Testis (tissue), 2 donors: ENCODE data around the gene ARHGAP40.

Experiments
- POLR2A ChIP-seq: fragments of 450-650 bp; IDR thresholded peaks from one replicate; pipeline ENCODE4 v1.6.1; 2017; ENCODE audit warnings: antibody characterized with exemption, mild to moderate bottlenecking, moderate library complexity
- TF ChIP-seq, protein P1 (sequence below), 3 experiments: fragments of 450-650 bp in 2 of 3; fragments of 200-600 bp in 1 of 3; sonication (generic) in 1 of 3; IDR thresholded peaks; one replicate each; pipeline ENCODE4 v1.5.1; 2016 to 2019; ENCODE audit warnings: antibody characterized with exemption in 3 of 3, mild to moderate bottlenecking in 2 of 3, moderate library complexity in 1 of 3

DNA sequence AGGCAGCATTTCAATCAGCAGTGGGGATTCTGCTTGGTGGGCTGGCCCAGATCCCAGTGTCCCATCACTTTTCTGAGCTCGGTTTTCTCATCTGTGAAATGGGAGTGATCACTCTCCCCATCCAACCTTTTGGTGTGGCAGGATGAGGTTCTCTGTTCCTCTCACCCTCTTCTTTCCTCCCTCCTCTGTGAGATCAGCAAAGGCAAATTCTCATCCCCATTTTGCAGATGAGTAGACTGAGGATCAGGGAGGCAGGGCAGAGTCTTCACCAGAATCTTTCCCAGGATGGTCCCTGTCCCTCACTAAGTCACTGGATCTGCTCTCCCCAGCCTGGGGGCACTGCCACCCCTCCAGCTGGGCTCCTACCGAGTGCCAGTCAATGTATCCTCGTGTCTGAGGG lies 62.1 kb downstream of the ARHGAP40 start:
- TF ChIP-seq POLR2A, result no peak
- TF ChIP-seq, protein P1, sequence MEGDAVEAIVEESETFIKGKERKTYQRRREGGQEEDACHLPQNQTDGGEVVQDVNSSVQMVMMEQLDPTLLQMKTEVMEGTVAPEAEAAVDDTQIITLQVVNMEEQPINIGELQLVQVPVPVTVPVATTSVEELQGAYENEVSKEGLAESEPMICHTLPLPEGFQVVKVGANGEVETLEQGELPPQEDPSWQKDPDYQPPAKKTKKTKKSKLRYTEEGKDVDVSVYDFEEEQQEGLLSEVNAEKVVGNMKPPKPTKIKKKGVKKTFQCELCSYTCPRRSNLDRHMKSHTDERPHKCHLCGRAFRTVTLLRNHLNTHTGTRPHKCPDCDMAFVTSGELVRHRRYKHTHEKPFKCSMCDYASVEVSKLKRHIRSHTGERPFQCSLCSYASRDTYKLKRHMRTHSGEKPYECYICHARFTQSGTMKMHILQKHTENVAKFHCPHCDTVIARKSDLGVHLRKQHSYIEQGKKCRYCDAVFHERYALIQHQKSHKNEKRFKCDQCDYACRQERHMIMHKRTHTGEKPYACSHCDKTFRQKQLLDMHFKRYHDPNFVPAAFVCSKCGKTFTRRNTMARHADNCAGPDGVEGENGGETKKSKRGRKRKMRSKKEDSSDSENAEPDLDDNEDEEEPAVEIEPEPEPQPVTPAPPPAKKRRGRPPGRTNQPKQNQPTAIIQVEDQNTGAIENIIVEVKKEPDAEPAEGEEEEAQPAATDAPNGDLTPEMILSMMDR (IDR thresholded peaks at IDR 0.05), result no peak
